Ovary (tissue), 9 donors: ENCODE measurements around the gene PPP6R2. TPM values are rescaled to one million over a fixed set of nuclear protein-coding genes. Genes with fewer than 3 reads are reported as not detected.

ENCODE experiments used
- DNase-seq, 5 donors: peaks; one replicate each; pipeline ENCODE4 v3.0.0-alpha.2; 2019 to 2020
- H3K27ac ChIP-seq, 2 donors: fragments of 200-600 bp; one replicate each; pipeline versions ENCODE4 v1.5.1 to v1.8.0; 2019 to 2022
- H3K27me3 ChIP-seq: fragments of 200-600 bp; one replicate; pipeline ENCODE4 v1.8.0; 2022
- H3K36me3 ChIP-seq: fragments of 200-600 bp; sonication (generic); one replicate; pipeline ENCODE4 v1.5.1; 2019
- H3K4me1 ChIP-seq: one replicate; pipeline ENCODE4 v1.8.1; 2013; ENCODE audit warnings: mild to moderate bottlenecking, moderate library complexity; ENCODE audit not compliant: insufficient read depth
- H3K4me3 ChIP-seq: fragments of 200-600 bp; sonication (generic); one replicate; pipeline ENCODE4 v1.5.1; 2017
- H3K9me3 ChIP-seq, 2 donors: fragments of 200-600 bp in 1 of 2; sonication (generic) in 1 of 2; one replicate each; pipeline versions ENCODE4 v1.5.1 to v1.8.1; 2013 to 2019; ENCODE audit warnings: mild to moderate bottlenecking in 1 of 2, moderate library complexity in 1 of 2
- CTCF ChIP-seq, 3 donors: fragments of 450-650 bp in 2 of 3; fragments of 200-600 bp in 1 of 3; IDR thresholded peaks; one replicate each; pipeline versions ENCODE4 v1.5.1 to v1.8.0; 2016 to 2022; ENCODE audit warnings: antibody characterized with exemption in 3 of 3, mild to moderate bottlenecking in 1 of 3
- EP300 ChIP-seq: sonication (generic); formaldehyde crosslinking; IDR thresholded peaks from one replicate; pipeline ENCODE4 v1.6.1; 2017; ENCODE audit warnings: antibody characterized with exemption
- POLR2A ChIP-seq: fragments of 450-650 bp; IDR thresholded peaks from one replicate; pipeline ENCODE4 v1.6.1; 2017; ENCODE audit warnings: antibody characterized with exemption, mild to moderate bottlenecking, moderate library complexity
- WGBS, 3 donors: extraction: QIAGEN DNeasy Blood & Tissue Kit in 1 of 3; methylation state at CpG; one replicate each; pipeline versions ENCODE4 v1.1.5 to v1.1.7; 2013 to 2017; 5-methylcytosine and 5-hydroxymethylcytosine counted together
- intact Hi-C, 4 donors: fragments of 100-400 bp; cut with DNase I; formaldehyde crosslinking; loops; one replicate each; pipeline versions ENCODE4 v1.11.0 to v1.15.1; 2022 to 2023
- polyA plus RNA-seq, 2 donors: library from polyadenylated mRNA; stranded (reverse); fragments of 200-250 nt in 1 of 2; fragments of 350-450 nt in 1 of 2; fragmentation: Illumina TruSeq in 1 of 2; extraction: RNeasy Lipid Tissue Mini Kit (QIAGEN cat#74804) in 1 of 2; gene quantifications; one replicate each; pipeline ENCODE4 v1.2.3, GENCODE V29; 2013 to 2014
- total RNA-seq, 7 donors: library from RNA; depleted of rRNA in 2 of 7; stranded (reverse); fragments of >200 nt in 2 of 7; fragmentation: NEBNext Ultra II Directional in 3 of 7; extraction: Animal tissue kit (Norgen Biotek cat#: 25700) in 3 of 7; gene quantifications; one replicate each; pipeline versions ENCODE4 v1.1.0 to v1.2.4, GENCODE V29; 2016 to 2023
- donor health status: DM: no; HTN: no; CAD: no; lungs with moderate emphysema.
- donor health status: DM: no; HTN: no; CAD: no.
- donor health status: Bipolar disorder and iron deficiency.
- donor health status: DM: yes; HTN: yes; CAD: no.
- donor health status: DM: no; HTN: no; CAD: no.
- donor health status: DM: yes; HTN: yes; CAD: no.

PPP6R2 gene
- total and polyA plus RNA-seq, 9 donors: 8.2 to 52.9 (median 35.1) TPM

GRCh38 chr22:50485221-50486131, 142.3 kb downstream of the PPP6R2 start:
- H3K9me3 ChIP-seq: no peaks in the 10 kb centered on the region
- H3K27me3 ChIP-seq: peaks cover 9% of the 10 kb centered on the region
- H3K4me3 ChIP-seq: no peak overlapping the region
- no peaks in the 10 kb centered on the region for H3K4me1 ChIP-seq
- TF ChIP-seq POLR2A: no peak
- TF ChIP-seq EP300: no peak
- no peak for TF ChIP-seq CTCF (IDR thresholded peaks at IDR 0.05)
- no peaks in the 10 kb centered on the region for H3K36me3 ChIP-seq
- WGBS, 3 donors: 57 to 70% (median 66%) methylated on average over 29 of the region's 29 CpGs
- no peak overlapping the region for H3K27ac ChIP-seq
- DNase-seq: peak in 1 of 5 donors; percentile 15
- intact Hi-C loops: no loop called here

DNA sequence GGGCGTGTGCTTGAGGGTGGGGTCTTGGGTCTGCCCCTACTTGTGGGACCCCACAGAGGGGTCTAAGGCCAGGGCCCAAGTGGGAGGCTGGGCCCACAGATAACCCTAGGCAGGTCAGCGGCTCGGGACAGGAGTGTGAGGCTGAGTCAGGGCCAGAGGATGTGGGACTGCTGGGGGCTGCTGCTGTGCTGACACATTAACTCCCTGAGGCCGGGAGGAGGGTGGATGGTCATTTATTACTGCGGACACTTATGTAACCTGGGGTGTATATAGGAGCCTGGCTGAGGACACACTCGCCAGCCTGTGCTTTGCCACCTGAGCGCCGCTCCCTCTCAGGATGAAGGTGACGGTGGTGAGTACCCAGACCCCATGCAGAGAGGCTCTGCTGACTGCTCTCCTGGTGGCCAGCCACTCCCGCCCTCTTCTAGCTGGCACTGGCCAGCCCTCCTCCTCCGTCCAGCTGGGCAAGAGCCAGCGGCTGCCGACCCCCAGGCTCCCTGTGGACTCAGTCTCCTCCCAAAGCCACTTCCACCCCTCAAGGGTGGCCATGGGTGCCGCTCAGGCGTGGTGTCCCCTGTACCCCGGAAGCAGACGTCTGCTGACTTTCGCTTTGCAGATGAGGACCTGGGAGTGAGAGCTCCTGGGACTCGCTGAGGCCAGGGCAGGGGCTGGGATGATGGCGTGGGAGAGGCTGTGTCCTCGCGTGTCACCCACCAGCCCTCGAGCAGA, 143.6 kb downstream of the PPP6R2 start, which contains the start of gene MIOX:
MIOX (plus strand) TSS at position 299 of the 729 bp plus-strand sequence; CDS start at position 338, 39 bp downstream.
- Histone ChIP-seq H3K36me3 (no peaks in the 10 kb centered on the region), H3K4me1 (no peaks in the 10 kb centered on the region), H3K27ac (no peak within 1 kb of the TSS), H3K4me3 (no peak within 1 kb of the TSS), H3K9me3 (no peaks in the 10 kb centered on the region), H3K27me3 (peaks cover 1% of the 10 kb centered on the region)
- peak in 1 of 5 donors; percentile 16 for DNase-seq
- intact Hi-C loops: no loop called here
- TF ChIP-seq CTCF (IDR thresholded peaks at IDR 0.05) (no peak), POLR2A (no peak), EP300 (no peak)
- WGBS, 3 donors: 70 to 72% (median 71%) methylated on average over 21 to 23 of the region's 23 CpGs

- peak in 1 of 5 donors; percentile 10 for DNase-seq
- Histone ChIP-seq H3K9me3 (no peaks in the 10 kb centered on the region), H3K27ac (no peak overlapping the region), H3K36me3 (no peaks in the 10 kb centered on the region), H3K27me3 (no peaks in the 10 kb centered on the region), H3K4me1 (no peaks in the 10 kb centered on the region), H3K4me3 (no peak overlapping the region)
- 77 to 83% (median 78%) methylated on average over 22 to 23 of the region's 23 CpGs for WGBS, 3 donors
- no peak for TF ChIP-seq POLR2A
- TF ChIP-seq CTCF (IDR thresholded peaks at IDR 0.05): no peak
- no peak for TF ChIP-seq EP300
- intact Hi-C loops: no loop called here
Observed at GRCh38 chr22:50487290-50488005, 144.3 kb downstream of the PPP6R2 start.
